H1 (cell line): Measurements from ENCODE around the gene EXOC2. TPM values are rescaled to one million over a fixed set of nuclear protein-coding genes. Genes with fewer than 3 reads are reported as not detected.

Experiments used
- CHD2 ChIP-seq: IDR thresholded peaks from 2 replicates; pipeline ENCODE4 v1.6.1; 2012; ENCODE audit warnings: low read length, improper control_type of control experiment
- EP300 ChIP-seq, 2 experiments: IDR thresholded peaks; 1 replicate in 1 of 2; 2 replicates in 1 of 2; pipeline ENCODE4 v1.6.1; 2011 to 2012; ENCODE audit warnings: low read depth in 2 of 2, low read length in 2 of 2, mild to moderate bottlenecking in 2 of 2, borderline replicate concordance in 1 of 2, inconsistent platforms in 1 of 2, moderate library complexity in 1 of 2
- HDAC2 ChIP-seq, 2 experiments: fragments of 300-600 bp in 1 of 2; sonication (generic) in 1 of 2; IDR thresholded peaks; 2 replicates each; pipeline ENCODE4 v1.6.1; 2011 to 2012; ENCODE audit warnings: low read depth in 2 of 2, low read length in 2 of 2, mild to moderate bottlenecking in 2 of 2, moderate library complexity in 2 of 2, borderline replicate concordance in 1 of 2, inconsistent platforms in 1 of 2
- JUND ChIP-seq: IDR thresholded peaks from 2 replicates; pipeline ENCODE4 v1.6.1; 2011; ENCODE audit warnings: mild to moderate bottlenecking, improper control_type of control experiment, low read length
- SP4 ChIP-seq: IDR thresholded peaks from 2 replicates; pipeline ENCODE4 v1.6.1; 2012; ENCODE audit warnings: low read length, inconsistent platforms
- SUZ12 ChIP-seq: fragments of 200-600 bp; sonication (generic); IDR thresholded peaks from 2 replicates; pipeline ENCODE4 v1.6.1; 2012; ENCODE audit warnings: mild to moderate bottlenecking, inconsistent platforms, low read length, moderate library complexity, mixed read lengths
- polyA plus RNA-seq, 7 experiments: library from polyadenylated mRNA; depleted of rRNA in 3 of 7; stranded (reverse) in 5 of 7; unstranded in 2 of 7; fragments of >200 nt in 5 of 7; fragments of 200-250 nt in 2 of 7; gene quantifications; 1 replicate in 5 of 7; 2 replicates in 1 of 7; 4 replicates in 1 of 7; pipeline versions ENCODE4 v1.2.1 to v1.2.3, GENCODE V29; 2011 to 2013; ENCODE audit warnings: missing spikeins in 2 of 7, mixed read lengths in 2 of 7
- total RNA-seq: library from RNA; stranded (reverse); fragmentation: NEBNext Ultra II Directional; extraction: Animal tissue kit (Norgen Biotek cat#: 25700); gene quantifications from 2 replicates; pipeline ENCODE4 v1.2.1, GENCODE V29; 2021

EXOC2 gene
- total and polyA plus RNA-seq, 2 of the 8 experiments (the other 6 are each of a cell fraction or from before 2014, with no cell fraction given): 25.5 to 44.4 TPM

- no peak for TF ChIP-seq CHD2
- no peak for TF ChIP-seq SP4
- no peak for TF ChIP-seq JUND
- no peak for TF ChIP-seq EP300 (IDR thresholded peaks at IDR 0.05; ENCODE audit: borderline replicate concordance in 1 of 2, low read depth in 2 of 2, low read length in 2 of 2)
- no peak for TF ChIP-seq HDAC2 (IDR thresholded peaks at IDR 0.05; ENCODE audit: borderline replicate concordance in 1 of 2, low read depth in 2 of 2, low read length in 2 of 2)
- TF ChIP-seq SUZ12: no peak
Observed at GRCh38 chr6:701700-702479, 9.0 kb upstream of the EXOC2 start (continued).
